Activated naive CD8-positive, alpha-beta T cell treated with anti-CD3 and anti-CD28 coated beads, Interleukin-2, amount 50 U/mL, for 24 hours (primary cell): ENCODE results near the gene PCDHB7.
"Not testable (repeated sequence)": the region's sequence is repeated elsewhere in the genome, so short reads cannot be mapped to it uniquely, and the experiment has no call there.

ENCODE experiments used
- ATAC-seq: fragments of 150-1000 bp; cut with Tn5 transposase; one replicate; pipeline ENCODE4 v1.10.0; 2021
- DNase-seq: peaks from one replicate; pipeline ENCODE4 v3.0.0; 2021
- H3K27ac Mint-ChIP-seq: one replicate; pipeline ENCODE4 v1.8.0; 2021; ENCODE audit warnings: mild to moderate bottlenecking, mixed read lengths
- H3K27me3 Mint-ChIP-seq: one replicate; pipeline ENCODE4 v1.8.0; 2021; ENCODE audit warnings: mixed read lengths
- H3K36me3 Mint-ChIP-seq: one replicate; pipeline ENCODE4 v1.8.0; 2021; ENCODE audit warnings: low read depth, mixed read lengths
- H3K4me1 Mint-ChIP-seq: one replicate; pipeline ENCODE4 v1.8.0; 2021; ENCODE audit warnings: mixed read lengths
- H3K4me3 Mint-ChIP-seq: one replicate; pipeline ENCODE4 v1.8.0; 2021; ENCODE audit warnings: mild to moderate bottlenecking, moderate library complexity, mixed read lengths
- H3K9me3 Mint-ChIP-seq: one replicate; pipeline ENCODE4 v1.8.0; 2021; ENCODE audit warnings: mixed read lengths

PCDHB7 gene

DNA sequence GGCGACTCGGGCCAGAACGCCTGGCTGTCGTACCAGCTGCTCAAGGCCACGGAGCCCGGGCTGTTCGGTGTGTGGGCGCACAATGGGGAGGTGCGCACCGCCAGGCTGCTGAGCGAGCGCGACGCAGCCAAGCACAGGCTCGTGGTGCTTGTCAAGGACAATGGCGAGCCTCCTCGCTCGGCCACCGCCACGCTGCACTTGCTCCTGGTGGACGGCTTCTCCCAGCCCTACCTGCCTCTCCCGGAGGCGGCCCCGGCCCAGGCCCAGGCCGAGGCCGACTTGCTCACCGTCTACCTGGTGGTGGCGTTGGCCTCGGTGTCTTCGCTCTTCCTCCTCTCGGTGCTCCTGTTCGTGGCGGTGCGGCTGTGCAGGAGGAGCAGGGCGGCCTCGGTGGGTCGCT is 21.9 kb downstream of the PCDHB7 start:
- Mint-ChIP-seq H3K27me3 (peaks cover 39% of the 10 kb centered on the region), H3K36me3 (peaks cover 15% of the 10 kb centered on the region), H3K9me3 (peaks cover 44% of the 10 kb centered on the region)
- DNase-seq, H3K4me1 Mint-ChIP-seq, H3K27ac Mint-ChIP-seq, ATAC-seq, H3K4me3 Mint-ChIP-seq: not testable (repeated sequence)

DNA sequence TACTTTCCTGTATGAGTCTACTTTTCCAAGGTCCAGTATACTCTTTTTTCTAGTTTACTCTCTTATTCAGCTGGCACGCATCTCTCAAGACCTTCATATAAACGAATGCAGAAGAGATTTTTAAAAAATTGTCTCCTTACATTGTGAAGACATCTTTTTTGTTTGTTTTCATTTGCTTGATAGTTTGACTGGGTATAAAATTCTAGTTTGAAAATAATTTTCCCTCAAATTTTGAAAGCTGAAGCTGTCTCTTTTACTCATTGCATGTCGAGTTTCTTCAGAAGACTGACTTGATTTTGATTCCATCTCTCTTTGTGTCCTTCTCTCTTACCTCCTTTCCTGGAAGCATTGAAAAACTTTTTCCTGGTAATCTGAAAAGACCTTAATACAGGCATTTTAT is 23.9 kb downstream of the PCDHB7 start:
- Mint-ChIP-seq H3K27ac (no peak overlapping the region), H3K36me3 (peaks cover 21% of the 10 kb centered on the region), H3K9me3 (peaks cover 51% of the 10 kb centered on the region), H3K4me1 (no peaks in the 10 kb centered on the region), H3K27me3 (peaks cover 46% of the 10 kb centered on the region), H3K4me3 (no peak overlapping the region)
- no peak for ATAC-seq
- DNase-seq: no peak

DNA sequence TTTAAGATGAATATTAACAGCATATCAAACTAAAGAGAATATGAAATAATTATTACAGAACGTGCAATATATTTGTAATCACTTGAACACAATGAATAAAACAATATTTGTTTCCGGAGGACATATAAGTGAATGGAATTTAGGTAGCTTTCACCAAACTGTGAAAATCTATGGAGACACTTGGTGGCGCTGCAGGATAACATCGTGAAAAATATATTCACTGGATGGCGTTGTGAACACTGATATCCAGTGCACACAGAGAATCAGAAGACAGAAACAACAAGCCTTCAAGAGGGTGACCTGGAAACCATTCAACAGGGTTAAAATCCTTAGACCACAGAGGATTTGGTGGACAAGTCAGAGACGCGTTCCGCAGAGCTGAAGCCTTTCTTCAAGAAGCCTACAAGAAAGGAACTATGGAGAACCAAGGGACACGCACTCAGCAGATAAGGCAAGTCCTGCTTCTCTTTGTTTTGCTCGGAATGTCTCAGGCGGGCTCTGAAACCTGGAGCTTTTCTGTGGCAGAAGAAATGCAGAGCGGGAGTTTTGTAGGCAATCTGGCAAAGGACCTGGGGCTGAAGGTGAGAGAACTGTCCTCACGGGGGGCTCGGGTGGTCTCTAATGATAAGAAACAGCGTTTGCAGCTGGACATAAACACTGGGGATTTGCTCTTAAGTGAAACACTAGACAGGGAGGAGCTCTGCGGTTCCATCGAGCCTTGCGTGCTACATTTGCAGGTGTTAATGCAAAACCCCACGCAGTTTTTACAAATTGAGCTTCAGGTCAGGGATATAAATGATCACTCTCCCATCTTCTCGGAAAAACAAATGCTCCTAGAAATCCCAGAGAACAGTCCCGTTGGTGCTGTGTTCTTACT is 27.2 kb downstream of the PCDHB7 start, which contains the start of gene PCDHB11:
Gene PCDHB11 (plus strand): TSS at position 269 of the 877 bp plus-strand sequence. CDS start 148 bp downstream, at position 417.
- DNase-seq (no peak), ATAC-seq (no peak)
- Mint-ChIP-seq H3K27ac (no peak within 1 kb of the TSS), H3K36me3 (peaks cover 16% of the 10 kb centered on the region), H3K4me3 (no peak within 1 kb of the TSS), H3K4me1 (no peaks in the 10 kb centered on the region), H3K9me3 (peaks cover 43% of the 10 kb centered on the region), H3K27me3 (peaks cover 38% of the 10 kb centered on the region)

DNA sequence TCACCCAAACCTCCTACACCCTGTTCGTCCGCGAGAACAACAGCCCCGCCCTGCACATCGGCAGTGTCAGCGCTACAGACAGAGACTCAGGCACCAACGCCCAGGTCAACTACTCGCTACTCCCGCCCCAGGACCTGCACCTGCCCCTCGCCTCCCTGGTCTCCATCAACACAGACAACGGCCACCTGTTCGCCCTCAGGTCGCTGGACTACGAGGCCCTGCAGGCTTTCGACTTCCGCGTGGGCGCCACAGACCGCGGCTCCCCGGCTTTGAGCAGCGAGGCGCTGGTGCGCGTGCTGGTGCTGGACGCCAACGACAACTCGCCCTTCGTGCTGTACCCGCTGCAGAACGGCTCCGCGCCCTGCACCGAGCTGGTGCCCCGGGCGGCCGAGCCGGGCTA is 28.7 kb downstream of the PCDHB7 start:
- H3K4me1 Mint-ChIP-seq, H3K27ac Mint-ChIP-seq: not testable (repeated sequence)
- peaks cover 43% of the 10 kb centered on the region for H3K27me3 Mint-ChIP-seq

DNA sequence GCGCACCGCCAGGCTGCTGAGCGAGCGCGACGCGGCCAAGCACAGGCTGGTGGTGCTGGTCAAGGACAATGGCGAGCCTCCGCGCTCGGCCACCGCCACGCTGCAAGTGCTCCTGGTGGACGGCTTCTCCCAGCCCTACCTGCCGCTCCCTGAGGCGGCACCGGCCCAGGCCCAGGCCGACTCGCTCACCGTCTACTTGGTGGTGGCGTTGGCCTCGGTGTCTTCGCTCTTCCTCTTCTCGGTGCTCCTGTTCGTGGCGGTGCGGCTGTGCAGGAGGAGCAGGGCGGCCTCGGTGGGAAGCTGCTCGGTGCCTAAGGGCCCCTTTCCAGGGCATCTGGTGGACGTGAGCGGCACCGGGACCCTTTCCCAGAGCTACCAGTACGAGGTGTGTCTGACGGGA is 29.2 kb downstream of the PCDHB7 start:
- peaks cover 44% of the 10 kb centered on the region for H3K27me3 Mint-ChIP-seq
- peaks cover 32% of the 10 kb centered on the region for H3K9me3 Mint-ChIP-seq
- not testable (repeated sequence) for H3K27ac Mint-ChIP-seq, H3K4me1 Mint-ChIP-seq, DNase-seq, ATAC-seq, H3K4me3 Mint-ChIP-seq
- peaks cover 11% of the 10 kb centered on the region for H3K36me3 Mint-ChIP-seq

More for the DNA sequence above, 28.7 kb downstream of the PCDHB7 start:
- ATAC-seq, DNase-seq, H3K4me3 Mint-ChIP-seq: not testable (repeated sequence)
- Mint-ChIP-seq H3K36me3 (peaks cover 13% of the 10 kb centered on the region), H3K9me3 (peaks cover 37% of the 10 kb centered on the region)

DNA sequence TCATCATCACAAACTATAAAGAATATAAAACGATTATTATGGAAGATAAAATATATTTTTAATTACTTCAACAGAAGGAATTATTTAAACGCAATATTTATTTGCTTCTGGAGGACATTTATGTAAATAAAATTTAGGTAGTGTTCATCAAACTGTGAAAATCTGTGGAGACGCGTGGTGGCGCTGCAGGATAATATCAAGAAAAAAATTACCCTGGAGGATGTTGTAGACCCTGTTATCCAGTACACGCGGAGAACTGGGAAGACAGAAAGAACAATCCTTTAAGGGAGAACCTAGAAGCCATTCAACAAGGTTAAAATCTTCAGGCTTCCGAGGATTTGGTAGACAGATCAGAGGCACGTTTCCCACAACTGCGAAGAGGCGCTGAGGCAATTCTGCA is 36.0 kb downstream of the PCDHB7 start, which contains the start of gene PCDHB12:
Gene PCDHB12 (plus strand): TSS at position 242 of the 400 bp plus-strand sequence. CDS start 189 bp downstream, outside the sequence.
- DNase-seq: no peak
- peaks cover 44% of the 10 kb centered on the region for H3K27me3 Mint-ChIP-seq
- H3K36me3 Mint-ChIP-seq: peaks cover 3% of the 10 kb centered on the region
- ATAC-seq: no peak
- H3K4me1 Mint-ChIP-seq: no peaks in the 10 kb centered on the region
- no peak within 1 kb of the TSS for H3K4me3 Mint-ChIP-seq
- H3K9me3 Mint-ChIP-seq: no peaks in the 10 kb centered on the region
- H3K27ac Mint-ChIP-seq: no peak within 1 kb of the TSS

DNA sequence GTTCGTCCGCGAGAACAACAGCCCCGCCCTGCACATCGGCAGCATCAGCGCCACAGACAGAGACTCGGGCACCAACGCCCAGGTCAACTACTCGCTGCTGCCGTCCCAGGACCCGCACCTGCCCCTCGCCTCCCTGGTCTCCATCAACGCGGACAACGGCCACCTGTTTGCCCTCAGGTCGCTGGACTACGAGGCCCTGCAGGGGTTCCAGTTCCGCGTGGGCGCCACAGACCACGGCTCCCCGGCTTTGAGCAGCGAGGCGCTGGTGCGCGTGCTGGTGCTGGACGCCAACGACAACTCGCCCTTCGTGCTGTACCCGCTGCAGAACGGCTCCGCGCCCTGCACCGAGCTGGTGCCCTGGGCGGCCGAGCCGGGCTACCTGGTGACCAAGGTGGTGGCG is 37.8 kb downstream of the PCDHB7 start:
- DNase-seq, ATAC-seq, H3K4me1 Mint-ChIP-seq, H3K9me3 Mint-ChIP-seq, H3K36me3 Mint-ChIP-seq, H3K27ac Mint-ChIP-seq, H3K4me3 Mint-ChIP-seq: not testable (repeated sequence)
- peaks cover 48% of the 10 kb centered on the region for H3K27me3 Mint-ChIP-seq

DNA sequence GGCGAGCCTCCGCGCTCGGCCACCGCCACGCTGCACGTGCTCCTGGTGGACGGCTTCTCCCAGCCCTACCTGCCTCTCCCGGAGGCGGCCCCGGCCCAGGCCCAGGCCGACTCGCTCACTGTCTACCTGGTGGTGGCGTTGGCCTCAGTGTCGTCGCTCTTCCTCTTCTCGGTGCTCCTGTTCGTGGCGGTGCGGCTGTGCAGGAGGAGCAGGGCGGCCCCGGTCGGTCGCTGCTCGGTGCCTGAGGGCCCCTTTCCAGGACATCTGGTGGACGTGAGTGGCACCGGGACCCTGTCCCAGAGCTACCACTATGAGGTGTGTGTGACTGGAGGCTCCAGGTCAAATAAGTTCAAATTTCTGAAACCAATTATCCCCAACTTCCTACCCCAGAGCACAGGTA is 38.4 kb downstream of the PCDHB7 start:
- H3K36me3 Mint-ChIP-seq, H3K27ac Mint-ChIP-seq, H3K4me3 Mint-ChIP-seq, DNase-seq, H3K9me3 Mint-ChIP-seq, ATAC-seq, H3K4me1 Mint-ChIP-seq: not testable (repeated sequence)
- peaks cover 48% of the 10 kb centered on the region for H3K27me3 Mint-ChIP-seq

DNA sequence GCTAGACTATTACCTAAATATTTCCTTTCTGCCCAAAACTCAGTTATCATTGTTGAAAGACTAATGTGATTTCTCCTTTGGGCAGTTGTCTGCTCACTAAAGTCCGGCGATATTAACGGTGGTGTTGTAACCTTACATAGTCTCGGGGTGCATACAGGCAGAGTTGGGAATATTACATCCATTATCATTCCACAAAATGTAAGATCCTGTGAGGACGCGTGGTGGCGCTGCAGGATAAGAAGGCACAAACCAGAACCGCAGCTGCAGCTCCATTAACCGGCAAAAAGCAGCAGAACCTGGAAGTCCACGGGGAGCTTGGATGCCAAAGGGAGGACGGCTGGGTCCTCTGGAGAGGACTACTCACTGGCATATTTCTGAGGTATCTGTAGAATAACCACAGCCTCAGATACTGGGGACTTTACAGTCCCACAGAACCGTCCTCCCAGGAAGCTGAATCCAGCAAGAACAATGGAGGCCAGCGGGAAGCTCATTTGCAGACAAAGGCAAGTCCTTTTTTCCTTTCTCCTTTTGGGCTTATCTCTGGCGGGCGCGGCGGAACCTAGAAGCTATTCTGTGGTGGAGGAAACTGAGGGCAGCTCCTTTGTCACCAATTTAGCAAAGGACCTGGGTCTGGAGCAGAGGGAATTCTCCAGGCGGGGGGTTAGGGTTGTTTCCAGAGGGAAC is 41.4 kb downstream of the PCDHB7 start, which contains the start of gene PCDHB13:
Gene PCDHB13 (plus strand): TSS at position 264 of the 684 bp plus-strand sequence. CDS start 205 bp downstream, at position 469.
- Mint-ChIP-seq H3K9me3 (peaks cover 19% of the 10 kb centered on the region), H3K36me3 (peaks cover 13% of the 10 kb centered on the region), H3K27me3 (peaks cover 47% of the 10 kb centered on the region)
- H3K4me3 Mint-ChIP-seq, DNase-seq, H3K27ac Mint-ChIP-seq, ATAC-seq, H3K4me1 Mint-ChIP-seq: not testable (repeated sequence)

DNA sequence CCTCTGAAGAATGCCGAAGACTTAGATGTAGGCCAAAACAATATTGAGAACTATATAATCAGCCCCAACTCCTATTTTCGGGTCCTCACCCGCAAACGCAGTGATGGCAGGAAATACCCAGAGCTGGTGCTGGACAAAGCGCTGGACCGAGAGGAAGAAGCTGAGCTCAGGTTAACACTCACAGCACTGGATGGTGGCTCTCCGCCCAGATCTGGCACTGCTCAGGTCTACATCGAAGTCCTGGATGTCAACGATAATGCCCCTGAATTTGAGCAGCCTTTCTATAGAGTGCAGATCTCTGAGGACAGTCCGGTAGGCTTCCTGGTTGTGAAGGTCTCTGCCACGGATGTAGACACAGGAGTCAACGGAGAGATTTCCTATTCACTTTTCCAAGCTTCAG is 42.1 kb downstream of the PCDHB7 start:
- H3K9me3 Mint-ChIP-seq: peaks cover 25% of the 10 kb centered on the region
- not testable (repeated sequence) for H3K27ac Mint-ChIP-seq, ATAC-seq, H3K4me3 Mint-ChIP-seq, DNase-seq, H3K4me1 Mint-ChIP-seq
- H3K36me3 Mint-ChIP-seq: peaks cover 14% of the 10 kb centered on the region
- H3K27me3 Mint-ChIP-seq: peaks cover 42% of the 10 kb centered on the region

DNA sequence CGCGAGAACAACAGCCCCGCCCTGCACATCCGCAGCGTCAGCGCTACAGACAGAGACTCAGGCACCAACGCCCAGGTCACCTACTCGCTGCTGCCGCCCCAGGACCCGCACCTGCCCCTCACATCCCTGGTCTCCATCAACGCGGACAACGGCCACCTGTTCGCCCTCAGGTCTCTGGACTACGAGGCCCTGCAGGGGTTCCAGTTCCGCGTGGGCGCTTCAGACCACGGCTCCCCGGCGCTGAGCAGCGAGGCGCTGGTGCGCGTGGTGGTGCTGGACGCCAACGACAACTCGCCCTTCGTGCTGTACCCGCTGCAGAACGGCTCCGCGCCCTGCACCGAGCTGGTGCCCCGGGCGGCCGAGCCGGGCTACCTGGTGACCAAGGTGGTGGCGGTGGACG is 43.1 kb downstream of the PCDHB7 start:
- H3K4me1 Mint-ChIP-seq, H3K27ac Mint-ChIP-seq, H3K4me3 Mint-ChIP-seq, ATAC-seq, DNase-seq: not testable (repeated sequence)
- Mint-ChIP-seq H3K9me3 (peaks cover 34% of the 10 kb centered on the region), H3K27me3 (peaks cover 39% of the 10 kb centered on the region), H3K36me3 (peaks cover 16% of the 10 kb centered on the region)

DNA sequence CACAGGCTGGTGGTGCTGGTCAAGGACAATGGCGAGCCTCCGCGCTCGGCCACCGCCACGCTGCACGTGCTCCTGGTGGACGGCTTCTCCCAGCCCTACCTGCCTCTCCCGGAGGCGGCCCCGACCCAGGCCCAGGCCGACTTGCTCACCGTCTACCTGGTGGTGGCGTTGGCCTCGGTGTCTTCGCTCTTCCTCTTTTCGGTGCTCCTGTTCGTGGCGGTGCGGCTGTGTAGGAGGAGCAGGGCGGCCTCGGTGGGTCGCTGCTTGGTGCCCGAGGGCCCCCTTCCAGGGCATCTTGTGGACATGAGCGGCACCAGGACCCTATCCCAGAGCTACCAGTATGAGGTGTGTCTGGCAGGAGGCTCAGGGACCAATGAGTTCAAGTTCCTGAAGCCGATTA is 43.6 kb downstream of the PCDHB7 start:
- Mint-ChIP-seq H3K36me3 (peaks cover 13% of the 10 kb centered on the region), H3K27me3 (peaks cover 41% of the 10 kb centered on the region), H3K9me3 (peaks cover 37% of the 10 kb centered on the region)
- not testable (repeated sequence) for H3K4me1 Mint-ChIP-seq, DNase-seq, ATAC-seq, H3K27ac Mint-ChIP-seq, H3K4me3 Mint-ChIP-seq

DNA sequence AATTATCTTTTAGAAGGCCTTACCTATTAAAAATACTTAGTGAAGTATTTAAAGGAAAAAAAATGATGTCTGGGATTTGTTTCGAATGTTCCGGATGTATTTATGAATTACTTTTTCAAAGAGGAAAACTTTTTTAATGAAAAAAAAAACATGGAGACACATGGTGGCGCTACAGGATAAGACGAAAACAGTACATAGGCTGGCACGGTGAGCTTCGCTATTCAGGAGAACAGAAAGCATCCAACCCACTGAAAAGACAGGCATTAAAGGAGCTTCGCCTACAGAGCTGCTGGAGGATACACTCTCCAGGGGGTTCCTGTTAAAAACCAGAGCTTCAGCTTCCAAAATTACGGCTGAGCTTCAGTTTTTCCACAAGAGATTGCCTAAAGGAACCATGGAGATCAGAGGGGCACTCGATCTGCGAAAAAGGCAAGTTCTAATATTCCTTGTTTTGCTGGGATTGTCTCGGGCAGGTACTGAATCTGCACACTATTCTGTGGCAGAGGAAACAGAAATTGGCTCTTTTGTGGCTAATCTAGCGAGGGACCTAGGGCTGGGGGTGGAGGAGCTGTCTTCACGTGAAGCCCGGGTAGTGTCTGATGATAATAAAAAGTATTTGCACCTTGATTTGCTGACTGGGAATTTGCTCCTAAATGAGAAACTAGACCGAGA is 50.8 kb downstream of the PCDHB7 start, which contains the start of gene PCDHB14:
Gene PCDHB14 (plus strand): TSS at position 232 of the 672 bp plus-strand sequence. CDS start 163 bp downstream, at position 395.
- DNase-seq (no peak), ATAC-seq (no peak)
- H3K4me3 Mint-ChIP-seq: no peak within 1 kb of the TSS
- peaks cover 36% of the 10 kb centered on the region for H3K9me3 Mint-ChIP-seq
- H3K27me3 Mint-ChIP-seq: peaks cover 44% of the 10 kb centered on the region
- H3K36me3 Mint-ChIP-seq: peaks cover 10% of the 10 kb centered on the region
- H3K4me1 Mint-ChIP-seq: peaks cover 4% of the 10 kb centered on the region
- H3K27ac Mint-ChIP-seq: no peak within 1 kb of the TSS

DNA sequence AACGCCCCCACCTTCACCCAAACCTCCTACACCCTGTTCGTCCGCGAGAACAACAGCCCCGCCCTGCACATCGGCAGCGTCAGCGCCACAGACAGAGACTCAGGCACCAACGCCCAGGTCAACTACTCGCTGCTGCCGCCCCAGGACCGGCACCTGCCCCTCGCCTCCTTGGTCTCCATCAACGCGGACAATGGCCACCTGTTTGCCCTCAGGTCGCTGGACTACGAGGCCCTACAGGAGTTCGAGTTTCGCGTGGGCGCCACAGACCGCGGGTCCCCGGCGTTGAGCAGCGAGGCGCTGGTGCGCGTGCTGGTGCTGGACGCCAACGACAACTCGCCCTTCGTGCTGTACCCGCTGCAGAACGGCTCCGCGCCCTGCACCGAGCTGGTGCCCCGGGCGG is 52.4 kb downstream of the PCDHB7 start:
- not testable (repeated sequence) for ATAC-seq, H3K36me3 Mint-ChIP-seq, H3K27ac Mint-ChIP-seq, DNase-seq, H3K4me1 Mint-ChIP-seq, H3K4me3 Mint-ChIP-seq
- Mint-ChIP-seq H3K27me3 (peaks cover 44% of the 10 kb centered on the region), H3K9me3 (peaks cover 30% of the 10 kb centered on the region)
